GM19043 (cell line): Measurements from ENCODE around the gene CEP20.
A peak's percentile ranks its signal among the peaks of the same experiment; 100 is the strongest.

Source experiments
- ATAC-seq: cut with Tn5 transposase; IDR thresholded peaks from one replicate; pipeline ENCODE4 v1.9.1; 2021; ENCODE audit warnings: low read depth; ENCODE audit not compliant: unreplicated experiment

The CEP20 gene

GRCh38 chr16:15899538-15900100 lies 11.2 kb upstream of the CEP20 start:
- ATAC-seq: peak; percentile 48

- ATAC-seq: no peak
Observed at GRCh38 chr16:15898654-15899053, 10.3 kb upstream of the CEP20 start.

DNA sequence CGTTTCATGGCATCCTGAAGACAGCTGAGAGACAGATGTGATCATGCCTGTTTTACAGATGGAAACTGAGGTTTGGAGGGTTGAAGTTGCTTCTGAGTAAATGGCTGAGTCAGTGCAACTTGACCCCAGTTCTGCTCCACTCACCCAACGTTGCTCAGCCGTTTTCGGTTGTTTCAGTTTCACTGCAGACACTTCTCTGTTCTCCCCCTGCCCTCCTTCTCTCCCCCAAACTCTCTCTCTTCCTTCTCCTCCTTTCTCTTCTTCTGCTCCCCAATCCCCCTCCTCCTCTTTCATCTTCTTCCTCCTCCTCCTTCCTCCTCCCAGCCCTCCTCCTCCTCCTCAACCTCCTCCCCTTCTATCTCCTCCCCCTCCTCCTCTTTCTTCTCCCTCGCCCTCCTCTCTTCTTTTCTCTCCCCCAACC lies 9.4 kb upstream of the CEP20 start:
- ATAC-seq: peak; percentile 70

GRCh38 chr16:15897121-15897780 lies 8.8 kb upstream of the CEP20 start:
- ATAC-seq: no peak

- no peak for ATAC-seq
Observed at GRCh38 chr16:15894571-15895374, 6.4 kb upstream of the CEP20 start.

GRCh38 chr16:15891508-15891907 lies 3.1 kb upstream of the CEP20 start:
- no peak for ATAC-seq

DNA sequence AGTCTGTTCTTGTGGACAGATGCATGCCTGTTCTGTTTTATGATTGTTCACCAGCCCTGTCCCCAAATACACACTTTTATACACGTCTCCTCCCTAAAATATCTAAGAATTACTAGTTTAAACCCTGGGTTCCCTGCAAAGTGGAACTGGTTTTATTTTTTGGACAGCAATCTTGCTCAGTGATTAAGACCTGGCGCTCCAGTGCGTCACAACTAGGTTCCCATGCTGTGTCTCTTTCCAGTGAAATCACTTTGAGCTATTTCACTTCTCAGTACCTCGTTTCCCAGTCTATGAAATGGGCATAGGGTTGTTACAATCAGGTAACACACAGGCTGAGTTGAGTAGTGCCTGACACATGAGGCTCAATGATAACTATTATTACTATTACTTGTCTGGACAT lies 1.1 kb downstream of the CEP20 start:
- ATAC-seq: no peak

DNA sequence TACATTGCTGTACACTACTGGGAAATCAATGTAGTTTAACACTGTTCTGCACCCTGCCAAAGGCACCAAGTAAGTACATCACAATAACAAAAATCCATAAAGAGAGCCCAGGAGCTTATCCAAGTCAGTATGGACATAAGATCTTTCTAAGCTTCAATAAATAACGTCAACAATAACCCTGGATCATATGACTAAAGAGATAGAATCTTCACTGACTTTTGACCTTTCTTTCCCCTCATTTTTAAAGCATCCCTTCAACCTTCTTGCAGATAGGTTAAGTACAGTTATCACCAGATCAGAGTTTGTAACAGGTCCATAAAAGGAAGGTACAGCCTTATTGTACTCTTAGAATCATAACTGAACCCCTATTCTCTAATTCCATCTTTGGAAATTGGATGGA lies 2.3 kb downstream of the CEP20 start:
- no peak for ATAC-seq

DNA sequence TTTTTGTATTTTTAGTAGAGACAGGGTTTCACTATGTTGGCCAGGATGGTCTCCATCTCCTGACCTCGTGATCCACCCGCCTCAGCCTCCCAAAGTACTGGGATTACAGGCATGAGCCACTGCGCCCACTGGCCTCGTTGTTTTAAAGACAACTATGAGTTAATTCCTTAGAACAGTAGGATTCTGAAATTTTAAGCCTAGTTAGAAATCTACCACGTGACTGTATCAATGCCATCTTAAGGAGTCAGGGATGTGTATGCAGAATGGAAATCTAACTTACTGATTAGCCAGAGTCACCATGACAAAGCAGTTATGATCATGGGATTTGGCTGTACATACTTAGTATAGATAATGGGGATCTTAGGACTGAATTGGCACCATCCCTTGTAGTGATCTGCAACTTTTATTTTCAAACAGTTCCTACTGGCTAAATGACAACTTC lies 2.8 kb downstream of the CEP20 start:
- no peak for ATAC-seq

GRCh38 chr16:15882563-15882962 lies 5.8 kb downstream of the CEP20 start:
- no peak for ATAC-seq

GRCh38 chr16:15881794-15882379 lies 6.5 kb downstream of the CEP20 start:
- ATAC-seq: no peak

- no peak for ATAC-seq
Observed at GRCh38 chr16:15880434-15881308, 7.7 kb downstream of the CEP20 start.

DNA sequence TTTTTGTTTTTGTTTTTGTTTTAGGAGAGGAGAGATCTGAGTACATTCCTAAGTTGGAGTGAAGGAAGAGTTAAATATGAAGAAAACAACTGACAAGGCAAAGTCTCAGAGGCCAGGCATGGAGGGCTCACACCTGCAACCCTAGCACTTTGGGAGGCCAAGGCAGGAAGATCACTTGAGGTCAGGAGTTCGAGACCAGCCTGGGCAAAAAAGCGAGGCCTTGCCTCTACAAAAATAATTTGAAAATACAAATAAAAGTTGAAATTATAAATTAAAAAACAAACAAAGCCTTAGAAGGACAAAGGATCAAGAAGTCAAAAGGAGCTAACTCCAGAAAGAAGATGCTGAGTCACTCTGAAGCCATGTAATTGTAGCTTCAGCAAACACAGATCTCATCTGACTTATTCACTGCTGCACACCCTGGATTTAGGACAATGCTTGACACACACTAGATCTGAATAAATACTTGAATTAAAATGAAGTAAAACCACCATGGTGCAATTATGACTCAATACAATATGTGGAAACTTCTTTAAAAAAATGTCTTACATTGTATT lies 9.1 kb downstream of the CEP20 start:
- no peak for ATAC-seq

DNA sequence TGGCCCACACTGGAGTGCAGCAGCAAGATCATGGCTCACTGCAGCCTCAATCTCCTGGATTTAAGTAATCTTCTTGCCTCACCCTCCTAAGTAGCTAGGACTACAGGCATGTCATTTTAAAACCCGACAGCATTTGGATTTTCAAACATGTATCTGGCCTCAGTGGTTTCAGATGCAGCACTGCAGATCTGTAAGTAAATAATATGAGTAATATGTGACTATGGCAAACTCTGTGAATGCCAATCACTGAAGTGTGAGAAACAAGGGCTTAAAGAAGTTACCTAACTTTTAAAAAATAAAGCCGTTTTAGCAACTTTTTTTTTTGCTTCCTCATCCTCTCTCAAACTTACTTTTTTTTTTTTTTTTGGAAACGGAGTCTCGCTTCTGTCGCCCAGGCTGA lies 11.9 kb downstream of the CEP20 start:
- no peak for ATAC-seq

- ATAC-seq: no peak
Observed at GRCh38 chr16:15874745-15875314, 13.6 kb downstream of the CEP20 start.

DNA sequence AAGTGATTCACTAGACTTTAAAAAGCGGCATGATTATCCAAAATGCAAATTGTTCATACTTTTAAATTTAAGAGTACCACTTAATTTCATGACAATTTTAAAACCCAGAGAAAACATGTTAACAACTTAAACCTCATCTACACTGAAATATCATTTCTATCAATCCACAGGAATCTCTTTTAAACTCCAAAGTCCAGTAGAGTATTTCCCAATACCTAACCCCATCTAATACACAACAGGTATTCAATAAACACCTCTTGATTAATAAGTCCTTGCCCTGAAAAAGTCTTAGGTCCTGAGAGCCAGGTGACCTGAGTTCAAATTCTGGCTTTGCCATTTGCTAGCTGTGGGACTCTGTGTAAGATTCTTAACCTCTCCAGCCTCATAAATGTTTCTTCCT lies 14.7 kb downstream of the CEP20 start:
- no peak for ATAC-seq

- no peak for ATAC-seq
Observed at GRCh38 chr16:15873301-15873700, 15.1 kb downstream of the CEP20 start.

DNA sequence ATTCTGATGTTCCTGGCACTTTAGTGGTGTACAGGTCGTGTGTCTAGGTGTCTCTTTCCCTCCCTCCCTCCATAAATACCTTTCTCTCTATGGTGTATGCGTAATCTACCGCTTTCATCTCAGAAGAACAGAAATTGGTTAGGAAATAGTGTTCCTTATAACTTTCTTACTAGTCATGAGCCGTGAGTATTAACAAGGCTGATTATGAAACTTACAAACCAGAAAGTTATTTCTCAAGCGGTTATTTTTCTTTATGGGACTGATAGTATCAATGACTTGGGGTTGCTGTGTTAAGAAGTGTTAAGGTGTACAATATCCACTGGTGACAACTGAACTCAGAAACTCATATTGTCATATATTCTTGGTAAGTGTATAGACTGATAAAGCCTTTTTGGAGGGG lies 18.4 kb downstream of the CEP20 start:
- no peak for ATAC-seq

GRCh38 chr16:15866451-15866850 lies 22.0 kb downstream of the CEP20 start:
- no peak for ATAC-seq

DNA sequence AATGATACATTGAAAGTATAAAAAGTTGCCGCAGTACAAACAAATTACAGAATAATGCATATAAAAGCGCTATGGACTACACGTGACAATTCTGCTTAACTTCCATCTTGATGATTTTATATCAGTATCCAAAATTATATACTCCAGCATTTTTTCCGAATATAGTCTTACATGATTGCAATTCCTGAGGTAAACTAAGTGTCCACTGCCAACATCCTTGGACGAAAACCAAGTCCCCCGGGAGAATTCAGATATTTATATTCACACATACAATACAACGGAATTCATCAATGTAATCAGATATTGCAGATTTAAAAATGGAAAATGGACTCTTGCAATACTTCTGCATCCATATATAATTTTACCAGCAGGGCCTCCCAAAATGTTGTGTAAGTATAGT lies 22.7 kb downstream of the CEP20 start:
- no peak for ATAC-seq
